ENCODE measurements around the gene MTIF3.
A peak's percentile ranks its signal among the peaks of the same experiment; 100 is the strongest.

The MTIF3 gene, protein sequence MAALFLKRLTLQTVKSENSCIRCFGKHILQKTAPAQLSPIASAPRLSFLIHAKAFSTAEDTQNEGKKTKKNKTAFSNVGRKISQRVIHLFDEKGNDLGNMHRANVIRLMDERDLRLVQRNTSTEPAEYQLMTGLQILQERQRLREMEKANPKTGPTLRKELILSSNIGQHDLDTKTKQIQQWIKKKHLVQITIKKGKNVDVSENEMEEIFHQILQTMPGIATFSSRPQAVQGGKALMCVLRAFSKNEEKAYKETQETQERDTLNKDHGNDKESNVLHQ

DNA sequence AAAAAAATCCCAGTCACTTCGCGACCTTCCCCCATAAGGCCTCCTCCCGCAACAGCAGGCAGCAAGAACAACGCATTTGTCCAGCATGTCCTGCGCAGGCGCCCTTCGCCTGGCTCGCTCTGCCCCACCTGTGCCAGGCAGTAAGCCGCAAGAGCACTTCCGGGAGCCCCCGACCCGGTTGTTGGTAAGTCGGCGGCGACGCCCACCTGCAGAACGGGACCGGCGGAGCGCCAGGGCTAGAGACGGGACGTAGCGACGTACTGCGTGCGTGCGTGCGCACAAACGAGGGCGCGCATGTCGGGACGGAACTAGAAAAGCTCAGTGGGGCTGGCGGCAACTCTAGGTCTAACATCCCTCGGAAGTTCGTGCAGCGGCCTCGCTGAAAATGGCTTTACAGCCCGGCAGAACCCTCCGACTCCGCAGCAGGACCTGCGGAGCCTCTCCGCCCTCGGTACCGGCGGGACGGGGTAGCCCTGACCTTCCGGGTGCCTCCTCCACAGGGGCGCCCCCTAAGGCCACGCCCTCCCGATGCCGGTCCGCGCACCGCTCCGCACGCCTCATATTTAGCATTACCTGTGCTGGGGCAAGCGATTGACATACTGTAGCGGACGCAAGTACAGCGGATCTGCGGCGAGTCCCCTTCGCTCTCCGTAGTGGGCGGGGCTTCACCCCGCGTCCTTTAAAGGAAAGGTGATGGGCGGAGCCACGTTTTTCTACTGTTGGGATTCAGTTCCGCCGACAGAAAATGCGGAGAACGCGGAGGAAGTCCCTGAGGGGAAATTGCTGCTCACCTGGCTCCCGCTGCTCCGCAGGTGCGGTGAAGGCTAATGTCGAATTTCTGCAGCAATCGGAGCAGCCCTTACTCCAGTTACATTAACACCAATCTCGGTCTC, at the start of gene MTIF3:
Gene MTIF3 (minus strand): TSS at position 629 of the 893 bp plus-strand sequence. CDS start 10,116 bp downstream, outside the sequence.
- H3K4me3 ChIP-seq (ENCODE audit: low read depth, low read length) = peak within 1 kb of the TSS; percentile 91

DNA sequence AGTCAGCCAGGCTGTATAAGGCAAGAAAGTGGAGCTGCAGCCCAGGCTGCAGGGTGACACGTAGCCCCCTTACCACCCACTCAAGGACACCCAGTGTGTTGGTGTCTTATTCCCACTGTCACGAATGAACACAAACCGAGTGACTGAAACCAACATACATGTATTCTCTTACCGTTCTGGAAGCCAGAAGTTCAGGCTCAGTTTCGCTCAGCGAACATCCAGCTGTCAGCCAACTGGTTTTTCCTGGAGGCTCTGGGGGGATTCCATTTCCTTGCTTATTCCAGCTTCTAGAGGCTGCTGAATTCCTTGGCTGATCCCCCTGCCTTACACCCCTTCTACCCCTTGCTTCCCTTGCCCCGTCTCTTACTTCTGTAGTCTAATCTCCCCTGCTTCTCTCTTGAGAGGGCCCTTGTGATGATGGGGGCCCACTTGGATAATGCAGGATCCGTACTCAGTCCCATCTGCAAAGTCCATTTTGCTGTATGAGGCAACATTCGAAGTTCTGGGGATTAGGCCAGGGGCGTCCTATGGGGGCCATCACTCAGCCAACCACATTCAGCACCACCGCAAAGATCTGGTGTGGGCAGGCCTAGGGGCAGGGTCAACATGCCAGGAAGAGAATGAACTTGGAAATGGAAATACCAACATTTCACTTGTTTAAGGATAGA, 47.3 kb upstream of the MTIF3 start:
- no peak overlapping the region for H3K4me3 ChIP-seq (ENCODE audit: low read depth, low read length)

DNA sequence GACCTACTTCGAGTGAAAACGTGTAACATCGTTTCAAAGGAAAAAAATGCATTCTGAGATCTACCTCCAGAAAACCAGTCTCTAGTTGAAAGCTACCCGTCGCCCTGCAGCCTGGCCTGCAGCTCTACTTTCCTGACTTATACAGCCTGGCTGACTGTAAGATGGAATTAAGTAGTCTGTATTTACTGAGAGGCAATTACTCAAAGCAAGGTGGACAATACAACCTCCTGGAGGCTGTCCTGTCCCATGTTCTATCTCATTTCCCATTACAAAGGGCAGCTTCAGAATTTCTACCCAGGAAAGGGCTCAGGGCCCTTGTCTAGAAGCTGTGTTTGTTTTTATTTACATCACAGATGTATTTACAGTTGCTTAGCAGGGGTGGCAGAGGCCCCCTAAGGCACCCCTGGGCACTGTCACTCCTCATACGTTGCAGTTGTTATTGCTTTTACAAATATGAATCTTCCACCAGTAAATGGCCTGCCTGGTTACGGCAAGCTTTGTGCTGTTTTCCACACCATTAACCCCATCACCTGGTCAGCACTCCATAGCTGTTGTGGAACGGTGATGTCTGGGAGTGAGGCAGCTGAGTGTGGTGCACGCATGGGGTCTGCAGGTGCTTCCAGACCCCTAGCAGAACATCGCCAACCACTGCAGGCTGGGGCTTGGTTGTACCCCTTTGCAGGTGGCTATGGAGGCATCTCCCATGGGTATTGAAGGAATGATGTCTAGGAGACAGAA, 46.3 kb upstream of the MTIF3 start:
- no peak overlapping the region for H3K4me3 ChIP-seq (ENCODE audit: low read depth, low read length)

DNA sequence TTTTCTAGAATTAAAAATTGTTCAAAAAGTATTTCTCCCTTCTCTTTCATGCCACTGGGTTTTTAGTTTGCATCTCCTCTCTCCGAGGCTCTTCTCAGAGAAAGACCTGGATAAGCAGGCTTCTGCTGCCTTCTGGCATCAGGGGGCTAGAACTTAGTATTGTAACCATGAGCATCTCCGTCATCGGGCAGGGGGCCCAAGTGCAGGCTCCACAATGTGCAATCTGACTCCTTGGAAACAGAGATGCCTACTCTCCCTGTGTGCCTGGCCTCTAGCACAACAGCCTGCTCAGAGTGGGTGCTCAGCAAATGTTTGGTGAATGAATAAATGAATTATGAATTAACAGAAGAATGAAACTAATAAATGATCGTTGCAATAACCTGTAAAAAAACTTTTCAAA, 45.6 kb upstream of the MTIF3 start:
- H3K4me3 ChIP-seq (ENCODE audit: low read depth, low read length) = no peak overlapping the region

DNA sequence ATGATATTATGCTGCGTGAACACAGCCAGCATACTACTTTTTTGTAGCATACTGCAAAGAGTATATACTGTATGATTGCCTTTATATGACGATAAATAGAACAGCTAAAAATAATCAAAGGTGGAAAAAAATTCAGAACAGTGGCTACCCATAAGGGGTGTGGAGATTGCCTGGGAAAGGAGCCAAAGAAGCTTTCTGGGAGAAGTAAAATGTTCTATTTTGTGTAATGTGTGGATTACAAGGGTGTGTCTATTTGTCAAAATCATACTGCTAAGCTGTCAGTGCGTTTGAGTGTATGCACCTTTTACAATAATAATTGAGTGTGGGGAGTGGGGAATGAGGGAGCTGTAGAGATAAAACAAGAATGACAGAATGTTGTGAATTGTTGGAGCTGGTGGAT, 45.2 kb upstream of the MTIF3 start:
- no peak overlapping the region for H3K4me3 ChIP-seq (ENCODE audit: low read depth, low read length)

DNA sequence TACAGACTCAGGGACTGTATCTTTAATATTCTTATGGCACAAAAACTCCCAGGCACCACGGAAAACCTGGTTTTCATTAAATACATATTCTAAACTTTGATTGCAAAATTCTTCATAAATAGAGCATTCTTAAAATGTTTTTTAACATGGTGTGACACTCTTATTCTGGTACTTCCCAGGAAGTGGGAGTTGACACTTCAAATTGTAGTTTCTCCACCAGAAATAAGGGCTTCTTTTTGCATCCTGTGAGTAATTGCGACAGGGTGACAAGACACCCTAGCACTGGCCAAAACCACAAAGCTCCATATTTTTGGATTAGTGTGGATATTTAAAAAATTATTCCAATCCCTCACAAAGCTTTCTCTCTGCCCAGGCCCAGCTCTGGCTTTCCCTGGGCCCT, 43.6 kb upstream of the MTIF3 start:
- no peak overlapping the region for H3K4me3 ChIP-seq (ENCODE audit: low read depth, low read length)

DNA sequence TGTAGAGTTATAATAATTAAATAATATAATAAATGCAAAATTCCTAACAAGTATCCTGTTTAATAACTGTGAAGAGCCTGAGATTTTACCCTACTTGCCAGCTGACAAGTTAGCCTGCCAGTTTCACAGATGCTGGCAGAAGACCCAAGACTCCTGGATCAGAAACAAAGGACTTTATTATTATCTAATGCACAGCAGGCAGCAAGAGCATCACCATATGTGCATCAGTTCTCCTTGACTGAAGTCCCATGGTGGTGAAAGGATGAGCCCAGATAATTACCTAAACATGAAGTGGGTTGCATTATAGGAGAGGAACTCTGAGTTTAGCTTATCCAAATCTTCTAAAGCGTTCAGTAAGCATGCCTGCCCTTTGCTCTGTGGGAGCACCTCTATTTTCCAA, 39.1 kb upstream of the MTIF3 start:
- no peak overlapping the region for H3K4me3 ChIP-seq (ENCODE audit: low read depth, low read length)

DNA sequence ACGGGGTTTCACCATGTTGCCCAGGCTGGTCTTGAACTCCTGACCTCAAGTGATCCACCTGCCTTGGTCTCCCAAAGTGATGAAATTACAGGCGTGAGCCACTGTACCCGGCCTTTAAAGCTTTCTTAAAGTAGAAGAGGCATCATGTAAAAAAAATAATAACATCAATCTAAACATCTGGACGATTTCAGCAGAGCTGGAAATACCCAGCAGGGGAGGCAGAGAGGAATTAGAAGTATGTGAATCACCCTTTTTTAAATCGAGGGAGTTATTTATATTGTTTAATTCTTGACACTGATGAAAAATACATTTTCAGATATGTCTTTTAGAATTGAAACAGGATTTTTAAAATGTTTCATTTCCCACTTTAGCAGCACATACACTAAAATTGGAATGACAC, 37.4 kb upstream of the MTIF3 start:
- H3K4me3 ChIP-seq (ENCODE audit: low read depth, low read length) = no peak overlapping the region

DNA sequence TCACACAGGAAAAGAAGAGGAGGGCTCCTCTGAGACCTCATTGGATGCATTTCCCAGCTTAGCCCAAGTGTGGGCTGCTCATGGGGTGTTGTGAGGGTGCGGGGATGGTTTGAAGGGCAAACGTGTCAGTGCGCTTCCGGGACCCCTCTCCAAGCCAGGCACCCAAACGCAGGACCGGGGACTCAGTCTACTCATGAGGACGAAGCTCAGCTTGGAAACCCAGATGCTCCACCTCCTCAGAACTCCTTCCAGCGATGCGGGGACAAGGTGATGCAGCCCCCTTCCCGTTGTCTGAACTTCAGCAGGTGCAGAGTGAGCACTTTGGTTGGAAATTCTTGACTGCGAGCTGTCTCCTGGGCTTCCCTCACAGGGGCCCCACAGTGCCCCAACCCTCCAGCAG, 33.1 kb upstream of the MTIF3 start:
- no peak overlapping the region for H3K4me3 ChIP-seq (ENCODE audit: low read depth, low read length)

DNA sequence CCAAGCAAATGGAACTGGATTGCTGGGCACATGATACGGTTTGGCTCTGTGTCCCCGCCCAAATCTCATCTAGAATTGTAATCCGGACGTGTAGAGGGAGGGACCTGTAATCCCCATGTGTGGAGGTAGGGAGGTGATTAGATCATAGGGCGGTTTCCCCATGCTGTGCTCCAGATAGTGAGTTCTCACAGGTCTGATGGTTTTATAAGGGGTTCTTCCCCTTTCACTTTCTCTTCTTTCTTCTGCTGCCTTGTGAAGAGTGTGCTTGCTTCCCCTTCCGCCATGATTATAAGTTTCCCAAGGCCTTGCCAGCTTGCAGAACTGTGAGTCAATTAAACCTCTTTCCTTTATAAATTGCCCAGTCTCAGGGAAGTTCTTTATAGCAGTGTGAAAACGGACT, 32.6 kb upstream of the MTIF3 start:
- H3K4me3 ChIP-seq (ENCODE audit: low read depth, low read length) = no peak overlapping the region

DNA sequence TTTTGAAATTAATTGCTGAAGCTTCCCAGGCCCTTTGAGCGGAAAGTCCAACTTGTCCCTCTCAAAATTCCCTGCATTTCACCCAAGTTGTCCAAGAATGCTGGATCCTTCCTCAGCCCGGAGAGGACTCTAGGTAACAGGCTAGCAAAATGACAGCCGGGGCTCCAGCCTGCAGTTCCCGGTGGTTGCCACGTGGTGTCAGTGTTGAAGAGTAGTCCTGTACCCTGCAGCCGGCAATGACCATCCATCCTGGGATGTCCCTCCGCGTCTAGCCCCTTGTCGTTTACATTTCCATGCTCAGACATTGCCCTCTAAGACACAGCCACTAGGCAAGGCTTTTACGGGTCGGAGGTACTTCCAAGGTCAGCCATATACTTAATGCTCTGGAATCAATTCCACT, 31.4 kb upstream of the MTIF3 start:
- H3K4me3 ChIP-seq (ENCODE audit: low read depth, low read length) = no peak overlapping the region

DNA sequence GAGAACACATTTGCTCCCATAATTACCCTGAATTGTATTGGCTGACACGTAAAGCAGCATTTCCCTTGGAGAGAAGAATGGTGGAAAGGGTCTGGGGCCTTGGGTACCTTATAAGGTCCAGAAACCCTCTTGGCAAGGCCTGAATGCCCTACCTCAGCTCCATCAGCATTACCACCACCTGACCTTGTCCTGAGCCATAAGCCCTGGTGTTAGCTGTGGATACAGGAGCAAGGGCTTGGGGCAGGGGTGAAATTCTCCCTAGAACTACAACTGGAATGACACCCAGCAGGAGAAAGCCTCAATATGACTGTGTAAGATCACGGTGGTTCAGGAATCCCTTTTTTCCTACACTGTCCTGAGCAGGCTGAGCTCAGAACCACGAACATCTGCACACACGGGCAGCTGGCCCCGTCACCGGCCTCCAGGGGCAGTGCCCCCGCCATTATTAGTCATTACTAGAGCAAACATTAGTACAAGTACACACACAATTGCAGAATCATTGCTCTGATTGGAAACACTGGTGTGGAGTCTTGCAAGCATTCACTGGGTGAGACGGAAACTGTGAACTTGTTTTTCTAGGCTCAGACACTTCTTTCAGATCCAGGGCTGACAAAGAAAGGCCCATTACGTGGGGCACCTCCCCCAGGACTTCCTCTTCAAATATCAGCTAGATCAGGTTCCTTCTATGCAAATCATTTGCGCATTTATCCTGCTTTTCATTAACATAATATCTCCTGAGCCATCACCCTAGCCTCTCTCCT, 26.8 kb upstream of the MTIF3 start:
- H3K4me3 ChIP-seq (ENCODE audit: low read depth, low read length) = no peak overlapping the region

DNA sequence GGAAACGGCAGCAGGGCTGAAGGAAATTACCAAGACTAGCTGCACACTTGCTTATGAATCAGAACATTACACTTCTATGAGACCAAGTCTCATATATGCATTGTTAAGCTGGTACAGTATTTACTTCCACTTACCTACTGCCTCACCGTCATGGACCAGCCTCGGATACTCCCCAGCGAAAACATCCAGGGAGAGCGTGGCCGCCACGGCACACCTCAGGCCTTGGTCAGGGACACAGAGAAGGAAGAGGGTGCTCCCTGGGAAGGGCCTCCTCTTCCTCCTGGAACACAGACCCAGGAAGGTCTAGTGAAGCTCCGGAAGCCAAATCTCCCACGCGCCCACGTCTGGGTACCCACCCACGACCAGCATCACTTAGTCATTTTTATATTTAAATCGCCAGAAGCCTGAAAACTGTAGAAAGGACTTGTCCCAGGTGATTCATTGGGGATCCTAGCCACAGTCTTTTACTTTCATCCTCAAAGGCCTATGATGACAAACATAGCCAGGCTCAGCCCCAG, 24.4 kb upstream of the MTIF3 start:
- H3K4me3 ChIP-seq (ENCODE audit: low read depth, low read length) = no peak overlapping the region

DNA sequence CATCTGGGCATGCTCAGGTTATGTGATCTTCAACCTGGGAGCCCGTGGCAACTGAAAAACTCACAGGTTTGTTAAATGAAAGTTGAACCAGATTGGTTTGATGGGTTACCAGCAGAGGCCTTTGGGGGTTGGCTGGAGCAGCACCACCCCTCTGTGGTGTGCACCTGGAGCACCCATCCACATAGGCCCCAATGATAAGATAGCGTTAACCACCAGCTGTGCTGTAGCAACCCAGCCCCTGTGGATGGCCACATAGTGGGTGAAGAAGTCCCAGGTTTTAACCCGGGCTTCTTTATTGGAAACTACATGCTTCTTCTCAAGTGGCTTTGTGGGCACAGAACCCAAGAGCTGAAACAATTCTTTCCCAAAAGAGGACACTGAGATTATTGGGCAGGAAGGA, 22.6 kb upstream of the MTIF3 start:
- no peak overlapping the region for H3K4me3 ChIP-seq (ENCODE audit: low read depth, low read length)

DNA sequence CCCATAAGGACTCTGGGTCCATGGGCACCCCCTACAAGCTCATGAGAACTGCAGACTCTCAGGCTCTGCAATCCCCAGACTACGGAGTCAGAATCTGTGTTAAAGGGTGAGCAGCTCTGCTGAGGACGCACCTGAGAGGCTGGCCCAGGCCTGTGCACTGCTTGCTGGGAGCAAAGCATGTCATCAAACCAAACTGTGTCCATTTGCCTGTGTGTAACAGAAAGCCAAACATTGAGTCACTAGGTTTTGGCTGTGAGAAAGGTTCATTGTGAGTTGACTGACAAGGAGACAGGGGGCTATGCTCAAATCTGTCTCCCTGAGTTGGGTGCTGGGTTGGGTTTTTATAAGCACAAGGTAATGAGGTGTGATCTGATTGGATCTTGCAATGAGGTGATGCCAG, 22.1 kb upstream of the MTIF3 start:
- no peak overlapping the region for H3K4me3 ChIP-seq (ENCODE audit: low read depth, low read length)

DNA sequence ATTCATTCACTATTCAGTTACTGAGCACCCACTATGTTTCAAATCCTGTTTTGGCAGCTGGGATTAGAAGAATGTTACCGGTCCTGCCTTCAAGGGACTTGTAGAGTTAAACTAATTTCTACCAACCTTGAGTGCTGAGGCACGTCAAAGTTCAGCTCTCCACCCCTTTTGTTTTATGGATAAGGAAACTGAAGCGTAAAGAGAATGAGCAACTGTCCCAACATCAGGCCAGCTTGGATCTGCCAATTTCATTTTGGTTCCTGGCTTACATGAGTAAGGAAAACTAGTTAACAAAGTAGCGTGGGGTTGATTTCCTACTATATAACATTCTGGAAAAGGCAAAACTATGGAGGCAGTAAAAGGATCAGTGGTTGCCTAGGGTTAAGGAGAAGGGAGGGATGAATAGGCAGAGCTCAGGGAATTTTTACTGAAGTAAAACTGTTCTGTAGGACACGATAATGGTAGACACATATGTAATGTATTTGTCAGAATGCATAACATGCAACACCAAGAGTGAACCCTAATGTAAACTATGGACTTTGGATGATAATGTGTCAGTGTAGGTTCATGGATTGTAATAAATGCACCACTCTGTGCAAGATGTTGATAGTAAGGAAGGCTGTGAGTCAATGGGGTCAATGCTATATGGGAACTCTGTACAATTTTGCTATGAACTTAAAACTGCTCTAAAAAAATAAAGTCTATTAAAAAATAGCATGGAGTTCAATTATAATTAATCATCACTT, 19.9 kb upstream of the MTIF3 start:
- no peak overlapping the region for H3K4me3 ChIP-seq (ENCODE audit: low read depth, low read length)

DNA sequence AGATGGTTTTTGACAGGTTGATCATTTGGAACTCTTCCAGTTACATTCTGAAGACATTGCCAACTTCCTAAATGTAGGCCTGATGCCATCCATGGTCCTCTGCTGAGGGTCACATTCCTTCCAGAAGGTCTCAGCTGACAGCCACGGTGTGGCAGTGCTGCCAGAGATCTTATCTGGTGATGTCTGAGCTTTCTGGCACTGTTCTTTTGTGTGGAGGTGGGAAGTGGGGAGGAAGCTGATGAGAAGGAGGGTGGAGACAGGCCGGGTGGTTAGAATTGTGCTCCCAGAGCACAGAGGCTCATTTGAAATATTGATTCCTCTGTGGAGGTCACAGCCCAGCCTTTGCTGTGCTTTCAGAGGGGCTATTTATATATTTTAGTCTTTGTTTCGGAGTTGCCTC, 16.1 kb upstream of the MTIF3 start:
- no peak overlapping the region for H3K4me3 ChIP-seq (ENCODE audit: low read depth, low read length)

DNA sequence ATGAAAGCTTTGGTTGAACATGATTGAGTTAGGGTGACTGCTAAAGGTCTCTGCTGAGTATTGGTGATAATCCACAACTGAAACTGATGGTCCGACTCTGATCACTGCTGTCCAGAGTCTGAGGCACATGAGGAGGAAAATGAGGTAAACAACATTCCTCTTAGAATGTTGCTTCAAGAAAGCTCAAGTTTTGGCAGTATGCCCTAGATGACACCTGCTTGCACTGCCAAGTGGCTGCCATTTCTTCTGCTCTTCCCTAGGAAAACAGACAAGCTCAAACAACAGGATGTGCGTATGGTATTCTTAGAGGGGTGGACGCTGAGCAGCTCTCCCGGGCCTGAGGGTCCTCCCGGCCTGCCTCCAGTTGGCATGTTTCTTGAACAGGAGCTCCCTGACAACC, 15.2 kb upstream of the MTIF3 start:
- H3K4me3 ChIP-seq (ENCODE audit: low read depth, low read length) = no peak overlapping the region

DNA sequence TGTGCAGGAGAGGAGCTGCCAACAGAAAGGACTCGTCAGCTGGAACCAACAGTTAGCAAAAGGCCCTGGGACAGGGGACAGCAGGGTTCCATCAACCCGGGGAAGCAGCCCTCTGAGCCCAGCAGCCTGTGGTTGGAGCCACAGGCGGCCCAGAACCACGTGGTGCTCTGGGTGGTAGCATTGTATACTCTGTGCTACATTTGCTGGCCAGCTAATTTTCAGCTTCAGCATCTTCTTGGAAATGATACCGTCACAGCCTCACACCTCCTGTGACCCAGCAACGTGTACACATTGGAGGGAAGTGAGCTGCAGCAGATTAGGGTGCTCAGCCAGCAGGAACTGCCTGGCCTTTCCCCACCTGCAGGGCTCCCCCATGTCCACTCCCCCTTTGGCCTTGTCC, 13.1 kb upstream of the MTIF3 start:
- H3K4me3 ChIP-seq (ENCODE audit: low read depth, low read length) = no peak overlapping the region

All from iPS-11a (cell line).